Spleen (tissue), 11 donors: ENCODE data around the gene PAPPA. TPM values are rescaled to one million over a fixed set of nuclear protein-coding genes. Genes with fewer than 3 reads are reported as not detected.

ENCODE experiments used
- DNase-seq: peaks from one replicate; pipeline ENCODE4 v3.0.0-alpha.2; 2020
- H3K27ac ChIP-seq, 8 donors: fragments of 200-600 bp; sonication (generic) in 7 of 8; 1 replicate in 4 of 8; 2 replicates in 4 of 8; pipeline versions ENCODE4 v1.5.0 to v1.8.0; 2016 to 2021; ENCODE audit warnings: inconsistent platforms in 4 of 8, mild to moderate bottlenecking in 4 of 8, moderate library complexity in 1 of 8
- H3K27me3 ChIP-seq, 7 donors: fragments of 200-600 bp; sonication (generic) in 6 of 7; replicated peaks in 1 of 7; 1 replicate in 4 of 7; 2 replicates in 3 of 7; pipeline versions ENCODE4 v1.5.0 to v1.8.0; 2016 to 2021; ENCODE audit warnings: inconsistent platforms in 3 of 7, mild to moderate bottlenecking in 1 of 7
- H3K36me3 ChIP-seq, 6 donors: fragments of 200-600 bp; sonication (generic) in 5 of 6; 1 replicate in 4 of 6; 2 replicates in 2 of 6; pipeline versions ENCODE4 v1.5.0 to v1.8.0; 2016 to 2021; ENCODE audit warnings: inconsistent platforms in 2 of 6
- H3K4me1 ChIP-seq, 6 donors: fragments of 200-600 bp; sonication (generic) in 5 of 6; 1 replicate in 3 of 6; 2 replicates in 3 of 6; pipeline versions ENCODE4 v1.5.0 to v1.8.0; 2016 to 2021; ENCODE audit warnings: inconsistent platforms in 3 of 6
- H3K4me3 ChIP-seq, 8 donors: fragments of 200-600 bp; sonication (generic) in 7 of 8; 1 replicate in 4 of 8; 2 replicates in 4 of 8; pipeline versions ENCODE4 v1.5.0 to v1.8.0; 2016 to 2021; ENCODE audit warnings: inconsistent platforms in 4 of 8, mild to moderate bottlenecking in 4 of 8, moderate library complexity in 2 of 8
- H3K9me3 ChIP-seq, 8 donors: fragments of 200-600 bp; sonication (generic) in 7 of 8; 1 replicate in 4 of 8; 2 replicates in 4 of 8; pipeline versions ENCODE4 v1.5.0 to v1.8.0; 2016 to 2021; ENCODE audit warnings: inconsistent platforms in 4 of 8
- CTCF ChIP-seq, 11 experiments: fragments of 200-600 bp in 7 of 11; fragments of 450-650 bp in 4 of 11; sonication (generic) in 4 of 11; IDR thresholded peaks in 8 of 11; conservative IDR thresholded peaks in 3 of 11; 1 replicate in 7 of 11; 2 replicates in 4 of 11; pipeline versions ENCODE4 v1.4.0 to v1.8.0; 2016 to 2021; ENCODE audit warnings: antibody characterized with exemption in 11 of 11, inconsistent platforms in 4 of 11, mild to moderate bottlenecking in 1 of 11
- POLR2A ChIP-seq, 3 donors: fragments of 450-650 bp; IDR thresholded peaks; one replicate each; pipeline ENCODE4 v1.5.1; 2017; ENCODE audit warnings: antibody characterized with exemption in 3 of 3, mild to moderate bottlenecking in 1 of 3
- POLR2AphosphoS5 ChIP-seq, 3 donors: sonication (generic); formaldehyde crosslinking; IDR thresholded peaks; one replicate each; pipeline ENCODE4 v1.5.1; 2017; ENCODE audit warnings: antibody characterized with exemption in 3 of 3
- WGBS, 5 donors: extraction: QIAGEN DNeasy Blood & Tissue Kit in 3 of 5; methylation state at CpG; one replicate each; pipeline versions ENCODE4 v1.1.5 to v1.1.7; 2013 to 2018; 5-methylcytosine and 5-hydroxymethylcytosine counted together
- intact Hi-C: fragments of 100-400 bp; cut with DNase I; formaldehyde crosslinking; loops from one replicate; pipeline ENCODE4 v1.15.0; 2023; ENCODE audit warnings: low total_unique reads
- polyA plus RNA-seq, 3 donors: library from polyadenylated mRNA; stranded (reverse); fragments of 200-250 nt; gene quantifications; one replicate each; pipeline ENCODE4 v1.2.1, GENCODE V29; 2013
- total RNA-seq, 7 donors: library from RNA; depleted of rRNA in 3 of 7; stranded (reverse); fragments of >200 nt in 3 of 7; fragmentation: NEBNext Ultra II Directional in 4 of 7; extraction: Animal tissue kit (Norgen Biotek cat#: 25700) in 4 of 7; gene quantifications; one replicate each; pipeline versions ENCODE4 v1.1.0 to v1.2.1, GENCODE V29; 2016 to 2021
- donor health status: healthy with polysubstance abuse.
- donor health status: DM: no; HTN: no; CAD: no; lungs with moderate emphysema.
- donor health status: DM: no; HTN: no; CAD: no.
- donor health status: Bipolar disorder and iron deficiency.
- donor health status: healthy.
- donor health status: DM: no; HTN: no; CAD: no.
- donor health status: DM: yes; HTN: yes; CAD: no.

Gene PAPPA
- total and polyA plus RNA-seq, 10 donors: 0.13 to 1.4 (median 0.45) TPM

- no peak for DNase-seq
- Histone ChIP-seq H3K27me3 (peaks cover 0 to 18% (median 0%) of the 10 kb centered on the region in 7 donors), H3K36me3 (no peaks in the 10 kb centered on the region), H3K27ac (no peak overlapping the region), H3K4me3 (no peak overlapping the region), H3K4me1 (no peaks in the 10 kb centered on the region), H3K9me3 (no peaks in the 10 kb centered on the region)
- TF ChIP-seq POLR2A (IDR thresholded peaks at IDR 0.05) (no peak), POLR2AphosphoS5 (IDR thresholded peaks at IDR 0.05) (no peak), CTCF (IDR thresholded peaks at IDR 0.05 in 8 of 11, conservative IDR thresholded peaks at IDR 0.05 in 3 of 11) (no peak)
- intact Hi-C loops: no loop called here
- WGBS, 5 donors: 70 to 84% (median 80%) methylated on average over 4 of the region's 4 CpGs
Measured at GRCh38 chr9:116285320-116285719, 131.7 kb downstream of the PAPPA start.

GRCh38 chr9:116286297-116286696, 132.7 kb downstream of the PAPPA start:
- Histone ChIP-seq H3K27ac (no peak overlapping the region), H3K9me3 (no peaks in the 10 kb centered on the region), H3K27me3 (peaks cover 0 to 18% (median 0%) of the 10 kb centered on the region in 7 donors), H3K4me3 (no peak overlapping the region), H3K36me3 (no peaks in the 10 kb centered on the region), H3K4me1 (no peaks in the 10 kb centered on the region)
- 14 to 30% (median 24%) methylated on average over 9 of the region's 9 CpGs for WGBS, 5 donors
- intact Hi-C loops: no loop called here
- TF ChIP-seq POLR2AphosphoS5 (IDR thresholded peaks at IDR 0.05): no peak
- TF ChIP-seq CTCF (IDR thresholded peaks at IDR 0.05 in 8 of 11, conservative IDR thresholded peaks at IDR 0.05 in 3 of 11): no peak
- no peak for TF ChIP-seq POLR2A (IDR thresholded peaks at IDR 0.05)
- no peak for DNase-seq

GRCh38 chr9:116287721-116288120, 134.1 kb downstream of the PAPPA start:
- Histone ChIP-seq H3K36me3 (no peaks in the 10 kb centered on the region), H3K27ac (no peak overlapping the region), H3K4me3 (no peak overlapping the region), H3K27me3 (peaks cover 0 to 18% (median 0%) of the 10 kb centered on the region in 7 donors), H3K4me1 (no peaks in the 10 kb centered on the region), H3K9me3 (no peaks in the 10 kb centered on the region)
- WGBS, 5 donors: 84 to 94% (median 90%) methylated on average over 4 of the region's 4 CpGs
- DNase-seq: no peak
- intact Hi-C loops: no loop called here
- TF ChIP-seq CTCF (IDR thresholded peaks at IDR 0.05 in 8 of 11, conservative IDR thresholded peaks at IDR 0.05 in 3 of 11): no peak
- no peak for TF ChIP-seq POLR2AphosphoS5 (IDR thresholded peaks at IDR 0.05)
- TF ChIP-seq POLR2A (IDR thresholded peaks at IDR 0.05): no peak

GRCh38 chr9:116288658-116289057, 135.1 kb downstream of the PAPPA start:
- TF ChIP-seq CTCF (IDR thresholded peaks at IDR 0.05 in 8 of 11, conservative IDR thresholded peaks at IDR 0.05 in 3 of 11) (no peak), POLR2AphosphoS5 (IDR thresholded peaks at IDR 0.05) (no peak), POLR2A (IDR thresholded peaks at IDR 0.05) (no peak)
- intact Hi-C loops: no loop called here
- Histone ChIP-seq H3K36me3 (no peaks in the 10 kb centered on the region), H3K27me3 (peaks cover 0 to 16% (median 0%) of the 10 kb centered on the region in 7 donors), H3K4me3 (no peak overlapping the region), H3K9me3 (no peaks in the 10 kb centered on the region), H3K27ac (no peak overlapping the region), H3K4me1 (no peaks in the 10 kb centered on the region)
- 79 to 92% (median 83%) methylated on average over 3 of the region's 3 CpGs for WGBS, 5 donors
- DNase-seq: no peak
